Measurements from ENCODE around the gene UBFD1. TPM values are rescaled to one million over a fixed set of nuclear protein-coding genes. Genes with fewer than 3 reads are reported as not detected.

The UBFD1 gene
- polyA plus RNA-seq, 3 donors, result 8.0 to 8.9 (median 8.0) TPM

- Mint-ChIP-seq H3K27me3 (ENCODE audit: low read depth in 3 of 3) (no peaks in the 10 kb centered on the region), H3K4me1 (peaks cover 17% of the 10 kb centered on the region), H3K27ac (no peak overlapping the region), H3K4me3 (no peak overlapping the region), H3K36me3 (peaks cover 31 to 46% of the 10 kb centered on the region in 2 donors), H3K9me3 (no peaks in the 10 kb centered on the region)
- peaks cover 19 to 55% of the 10 kb centered on the region in 2 donors for H3K36me3 ChIP-seq (replicated peaks in 1 of 2; ENCODE audit: control insufficient read depth in 1 of 2, insufficient read depth in 2 of 2, low read length in 2 of 2)
- H3K4me3 ChIP-seq (replicated peaks in 1 of 3; ENCODE audit: low read depth in 2 of 3, low read length in 3 of 3), result no peak overlapping the region
- H2AFZ ChIP-seq (ENCODE audit: insufficient read depth, low read depth, low read length, poor library complexity, severe bottlenecking), result no peak overlapping the region
- no peak overlapping the region for H3K4me2 ChIP-seq (replicated peaks; ENCODE audit: extremely low read depth, low read length, poor library complexity, severe bottlenecking)
- H3K9ac ChIP-seq (ENCODE audit: insufficient read depth, low read length, poor library complexity, severe bottlenecking), result no peak overlapping the region
- H3K79me2 ChIP-seq (ENCODE audit: insufficient read depth, low read length), result no peaks in the 10 kb centered on the region
- intact Hi-C loops (cut with micrococcal nuclease), result no loop called here
- no peaks in the 10 kb centered on the region for H3K27me3 ChIP-seq (ENCODE audit: control insufficient read depth in 2 of 2, insufficient read depth in 2 of 2, low read length in 2 of 2)
- no CpG with 5 or more reads among the region's 2 CpGs for WGBS (ENCODE audit: insufficient coverage)
- H3K27ac ChIP-seq (ENCODE audit: low read depth in 1 of 2, low read length in 2 of 2), result no peak overlapping the region
- TF ChIP-seq CTCF (IDR thresholded peaks at IDR 0.05), result no peak
- H4K20me1 ChIP-seq (ENCODE audit: insufficient read depth, low read length), result no peaks in the 10 kb centered on the region
- no peak for DNase-seq
- H3K9me3 ChIP-seq (replicated peaks in 1 of 2; ENCODE audit: control insufficient read depth in 1 of 2, insufficient read depth in 1 of 2, low read length in 2 of 2), result no peaks in the 10 kb centered on the region
- peaks cover 11 to 14% of the 10 kb centered on the region in 2 donors for H3K4me1 ChIP-seq (ENCODE audit: control insufficient read depth in 1 of 2, insufficient read depth in 2 of 2, low read length in 2 of 2)
Measured at GRCh38 chr16:23535901-23536300, 21.6 kb upstream of the UBFD1 start.

GRCh38 chr16:23537390-23537789 lies 20.1 kb upstream of the UBFD1 start:
- no peaks in the 10 kb centered on the region for H3K27me3 Mint-ChIP-seq (ENCODE audit: low read depth in 3 of 3)
- H3K4me1 ChIP-seq (ENCODE audit: control insufficient read depth in 1 of 2, insufficient read depth in 2 of 2, low read length in 2 of 2), result peaks cover 11 to 14% of the 10 kb centered on the region in 2 donors
- no peaks in the 10 kb centered on the region for H3K27me3 ChIP-seq (ENCODE audit: control insufficient read depth in 2 of 2, insufficient read depth in 2 of 2, low read length in 2 of 2)
- H3K4me2 ChIP-seq (replicated peaks; ENCODE audit: extremely low read depth, low read length, poor library complexity, severe bottlenecking), result no peak overlapping the region
- H3K79me2 ChIP-seq (ENCODE audit: insufficient read depth, low read length), result no peaks in the 10 kb centered on the region
- H3K4me1 Mint-ChIP-seq, result peaks cover 17% of the 10 kb centered on the region
- WGBS (ENCODE audit: insufficient coverage), result 38% methylated on average over 1 of the region's 3 CpGs
- no peak overlapping the region for H2AFZ ChIP-seq (ENCODE audit: insufficient read depth, low read depth, low read length, poor library complexity, severe bottlenecking)
- H3K9me3 ChIP-seq (replicated peaks in 1 of 2; ENCODE audit: control insufficient read depth in 1 of 2, insufficient read depth in 1 of 2, low read length in 2 of 2), result no peaks in the 10 kb centered on the region
- peak overlapping the region in 2 of 7 donors; percentile 15 to 20 for H3K27ac Mint-ChIP-seq
- H3K27ac ChIP-seq (ENCODE audit: low read depth in 1 of 2, low read length in 2 of 2), result no peak overlapping the region
- H3K4me3 ChIP-seq (replicated peaks in 1 of 3; ENCODE audit: low read depth in 2 of 3, low read length in 3 of 3), result no peak overlapping the region
- intact Hi-C loops (cut with micrococcal nuclease), result no loop called here
- peaks cover 30 to 48% of the 10 kb centered on the region in 2 donors for H3K36me3 Mint-ChIP-seq
- H3K4me3 Mint-ChIP-seq, result no peak overlapping the region
- TF ChIP-seq CTCF (IDR thresholded peaks at IDR 0.05), result no peak
- H3K9ac ChIP-seq (ENCODE audit: insufficient read depth, low read length, poor library complexity, severe bottlenecking), result no peak overlapping the region
- no peaks in the 10 kb centered on the region for H3K9me3 Mint-ChIP-seq
- H4K20me1 ChIP-seq (ENCODE audit: insufficient read depth, low read length), result no peaks in the 10 kb centered on the region
- no peak for DNase-seq
- peaks cover 14 to 47% of the 10 kb centered on the region in 2 donors for H3K36me3 ChIP-seq (replicated peaks in 1 of 2; ENCODE audit: control insufficient read depth in 1 of 2, insufficient read depth in 2 of 2, low read length in 2 of 2)
